ENCODE data around the gene TMEM161B.

Gene TMEM161B

DNA sequence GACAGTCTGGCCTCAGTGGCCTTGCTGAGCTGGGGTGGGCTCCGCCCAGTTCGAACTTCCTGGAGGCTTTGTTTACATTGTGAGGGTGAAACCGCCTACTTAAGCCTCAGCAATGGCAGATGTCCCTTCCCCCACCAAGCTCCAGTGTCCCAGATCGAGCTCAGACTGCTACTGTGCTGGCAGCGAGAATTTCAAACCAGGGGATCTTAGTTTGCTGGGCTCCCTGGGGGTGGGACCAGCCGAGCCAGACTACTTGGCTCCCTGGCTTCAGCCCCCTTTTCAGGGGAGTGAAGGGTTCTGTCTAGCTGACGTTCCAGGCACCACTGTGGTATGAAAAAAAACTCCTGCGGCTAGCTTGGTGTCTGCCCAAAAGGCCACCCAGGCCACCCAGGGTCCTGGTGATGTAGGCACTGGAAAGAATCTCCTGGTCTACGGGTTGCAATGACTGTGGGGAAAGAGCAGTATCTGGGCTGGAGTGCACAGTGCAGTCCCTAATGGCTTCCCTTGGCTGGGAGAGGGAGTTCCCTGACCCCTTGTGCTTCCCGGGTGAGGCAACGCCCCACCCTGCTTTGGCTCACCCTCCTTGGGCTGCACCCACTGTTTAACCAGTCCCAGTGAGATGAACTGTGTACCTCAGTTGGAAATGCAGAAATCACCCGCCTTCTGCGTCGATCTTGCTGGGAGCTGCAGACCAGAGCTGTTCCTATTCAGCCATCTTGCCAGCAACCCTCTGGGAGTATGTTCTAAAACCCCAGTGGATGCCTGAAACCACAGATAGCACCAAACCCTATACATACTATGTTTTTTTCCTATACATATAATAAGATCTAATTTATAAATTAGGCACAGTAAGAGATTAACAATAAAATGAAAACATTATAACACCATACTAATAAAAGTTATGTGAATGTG lies 95.5 kb downstream of the TMEM161B start:
- Histone ChIP-seq H3K4me3 (ENCODE audit: severe bottlenecking) (no peak overlapping the region), H3K36me3 (ENCODE audit: low read depth) (no peaks in the 10 kb centered on the region), H3K27me3 (ENCODE audit: insufficient read depth, poor library complexity, severe bottlenecking) (no peaks in the 10 kb centered on the region), H3K9me3 (ENCODE audit: severe bottlenecking) (no peaks in the 10 kb centered on the region), H3K27ac (ENCODE audit: poor library complexity, severe bottlenecking) (no peak overlapping the region), H3K4me1 (ENCODE audit: insufficient read depth, poor library complexity, severe bottlenecking) (no peaks in the 10 kb centered on the region)
- TF ChIP-seq, protein P1, sequence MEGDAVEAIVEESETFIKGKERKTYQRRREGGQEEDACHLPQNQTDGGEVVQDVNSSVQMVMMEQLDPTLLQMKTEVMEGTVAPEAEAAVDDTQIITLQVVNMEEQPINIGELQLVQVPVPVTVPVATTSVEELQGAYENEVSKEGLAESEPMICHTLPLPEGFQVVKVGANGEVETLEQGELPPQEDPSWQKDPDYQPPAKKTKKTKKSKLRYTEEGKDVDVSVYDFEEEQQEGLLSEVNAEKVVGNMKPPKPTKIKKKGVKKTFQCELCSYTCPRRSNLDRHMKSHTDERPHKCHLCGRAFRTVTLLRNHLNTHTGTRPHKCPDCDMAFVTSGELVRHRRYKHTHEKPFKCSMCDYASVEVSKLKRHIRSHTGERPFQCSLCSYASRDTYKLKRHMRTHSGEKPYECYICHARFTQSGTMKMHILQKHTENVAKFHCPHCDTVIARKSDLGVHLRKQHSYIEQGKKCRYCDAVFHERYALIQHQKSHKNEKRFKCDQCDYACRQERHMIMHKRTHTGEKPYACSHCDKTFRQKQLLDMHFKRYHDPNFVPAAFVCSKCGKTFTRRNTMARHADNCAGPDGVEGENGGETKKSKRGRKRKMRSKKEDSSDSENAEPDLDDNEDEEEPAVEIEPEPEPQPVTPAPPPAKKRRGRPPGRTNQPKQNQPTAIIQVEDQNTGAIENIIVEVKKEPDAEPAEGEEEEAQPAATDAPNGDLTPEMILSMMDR (IDR thresholded peaks at IDR 0.05; ENCODE audit: poor library complexity, severe bottlenecking), result no peak
- ATAC-seq (ENCODE audit: low read depth) (no peak; the same call in 2 of the 3 replicates), DNase-seq (ENCODE audit: low spot score) (no peak)

DNA sequence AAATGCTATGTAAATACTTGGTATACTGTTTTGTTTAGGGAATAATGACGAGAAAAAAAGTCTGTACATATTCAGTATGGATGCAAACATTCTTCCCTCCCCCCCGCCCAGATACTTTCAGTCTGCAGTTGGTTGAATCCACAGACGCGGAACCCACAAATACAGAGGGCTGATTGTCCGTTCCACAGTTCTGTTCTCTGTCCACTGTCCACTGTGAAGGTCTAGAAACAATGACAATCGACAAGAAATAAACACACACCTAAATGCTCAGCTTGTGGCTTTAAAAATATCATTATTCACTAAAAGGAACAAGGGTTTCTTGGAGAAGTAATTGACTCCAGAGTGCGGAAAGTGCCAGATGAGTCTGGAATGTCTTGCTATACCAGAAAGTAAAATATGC lies 109.1 kb downstream of the TMEM161B start:
- H3K4me1 ChIP-seq (ENCODE audit: insufficient read depth, poor library complexity, severe bottlenecking), result no peaks in the 10 kb centered on the region
- H3K4me3 ChIP-seq (ENCODE audit: severe bottlenecking), result no peak overlapping the region
- DNase-seq (ENCODE audit: low spot score) (no peak), ATAC-seq (ENCODE audit: low read depth) (no peak)
- TF ChIP-seq, protein P1 (IDR thresholded peaks at IDR 0.05; ENCODE audit: poor library complexity, severe bottlenecking), result no peak
- H3K36me3 ChIP-seq (ENCODE audit: low read depth), result no peaks in the 10 kb centered on the region
- no peak overlapping the region for H3K27ac ChIP-seq (ENCODE audit: poor library complexity, severe bottlenecking)
- H3K27me3 ChIP-seq (ENCODE audit: insufficient read depth, poor library complexity, severe bottlenecking), result peaks cover 26% of the 10 kb centered on the region
- no peaks in the 10 kb centered on the region for H3K9me3 ChIP-seq (ENCODE audit: severe bottlenecking)

DNA sequence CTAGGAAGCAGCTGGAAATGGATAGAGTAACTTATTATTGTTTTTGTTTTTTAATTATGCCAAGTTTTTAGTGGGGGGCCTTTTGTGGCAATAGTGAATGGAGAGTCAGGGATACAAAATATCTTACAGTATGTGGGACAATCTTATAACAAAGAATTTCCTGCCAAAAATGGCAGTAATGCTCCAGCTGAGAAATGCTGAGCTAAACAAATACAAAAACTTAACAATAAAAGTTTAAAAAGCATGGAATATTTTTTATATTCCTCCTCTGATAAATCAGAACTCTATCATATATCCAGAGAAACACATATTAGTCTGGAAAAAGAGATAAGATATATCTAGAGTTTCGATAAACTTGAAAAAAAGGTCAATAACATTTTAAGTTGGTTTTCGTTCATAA lies 110.6 kb downstream of the TMEM161B start:
- TF ChIP-seq, protein P1 (IDR thresholded peaks at IDR 0.05; ENCODE audit: poor library complexity, severe bottlenecking), result no peak
- no peaks in the 10 kb centered on the region for H3K36me3 ChIP-seq (ENCODE audit: low read depth)
- no peaks in the 10 kb centered on the region for H3K9me3 ChIP-seq (ENCODE audit: severe bottlenecking)
- DNase-seq (ENCODE audit: low spot score) (no peak), ATAC-seq (ENCODE audit: low read depth) (no peak)
- no peak overlapping the region for H3K4me3 ChIP-seq (ENCODE audit: severe bottlenecking)
- peaks cover 36% of the 10 kb centered on the region for H3K27me3 ChIP-seq (ENCODE audit: insufficient read depth, poor library complexity, severe bottlenecking)
- no peak overlapping the region for H3K27ac ChIP-seq (ENCODE audit: poor library complexity, severe bottlenecking)
- no peaks in the 10 kb centered on the region for H3K4me1 ChIP-seq (ENCODE audit: insufficient read depth, poor library complexity, severe bottlenecking)

DNA sequence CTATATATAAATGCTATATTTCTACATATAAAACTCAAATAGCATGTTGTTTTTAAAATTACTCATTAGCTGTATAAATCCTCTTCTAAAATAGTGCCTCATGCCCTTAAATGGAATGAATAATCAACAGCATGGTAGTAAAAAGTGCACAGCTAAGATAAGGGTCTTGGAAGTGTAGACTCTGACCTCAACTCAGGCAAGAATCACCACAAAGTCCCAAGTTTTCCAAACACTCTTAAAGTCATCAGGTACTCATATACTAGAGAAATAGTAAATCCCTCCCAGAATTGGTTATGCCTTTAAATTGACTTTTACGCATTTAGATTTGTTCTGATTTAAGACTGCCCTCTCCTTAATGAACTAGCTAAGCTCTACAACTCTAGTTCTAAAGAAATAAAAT lies 113.8 kb downstream of the TMEM161B start:
- Histone ChIP-seq H3K4me1 (ENCODE audit: insufficient read depth, poor library complexity, severe bottlenecking) (no peaks in the 10 kb centered on the region), H3K27ac (ENCODE audit: poor library complexity, severe bottlenecking) (no peak overlapping the region), H3K36me3 (ENCODE audit: low read depth) (no peaks in the 10 kb centered on the region), H3K4me3 (ENCODE audit: severe bottlenecking) (no peak overlapping the region), H3K9me3 (ENCODE audit: severe bottlenecking) (peaks cover 5% of the 10 kb centered on the region), H3K27me3 (ENCODE audit: insufficient read depth, poor library complexity, severe bottlenecking) (peaks cover 53% of the 10 kb centered on the region)
- ATAC-seq (ENCODE audit: low read depth), result no peak
- TF ChIP-seq, protein P1 (IDR thresholded peaks at IDR 0.05; ENCODE audit: poor library complexity, severe bottlenecking), result no peak
- DNase-seq (ENCODE audit: low spot score), result no peak

DNA sequence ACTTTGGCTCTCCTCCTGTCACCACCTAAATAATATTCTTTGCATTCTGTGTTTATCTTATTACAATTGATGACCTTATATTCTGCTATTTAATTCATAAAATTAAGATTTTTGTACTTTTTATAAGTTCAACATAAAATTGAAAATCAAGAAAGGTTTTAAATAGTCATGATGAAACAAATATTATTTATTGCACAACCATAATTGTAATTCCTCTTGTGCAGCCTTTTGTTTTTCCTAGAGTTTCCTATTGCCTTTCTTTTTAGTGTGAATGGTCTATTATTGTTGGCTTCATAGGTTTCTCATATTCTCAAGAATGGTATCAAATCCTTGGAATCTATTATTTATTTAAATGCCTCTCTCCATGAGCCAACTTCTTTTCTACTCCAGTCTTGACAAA lies 117.9 kb downstream of the TMEM161B start:
- no peak for ATAC-seq (ENCODE audit: low read depth)
- no peak overlapping the region for H3K4me3 ChIP-seq (ENCODE audit: severe bottlenecking)
- H3K4me1 ChIP-seq (ENCODE audit: insufficient read depth, poor library complexity, severe bottlenecking), result no peaks in the 10 kb centered on the region
- H3K9me3 ChIP-seq (ENCODE audit: severe bottlenecking), result peaks cover 5% of the 10 kb centered on the region
- no peaks in the 10 kb centered on the region for H3K36me3 ChIP-seq (ENCODE audit: low read depth)
- no peak for DNase-seq (ENCODE audit: low spot score)
- no peak overlapping the region for H3K27ac ChIP-seq (ENCODE audit: poor library complexity, severe bottlenecking)
- TF ChIP-seq, protein P1 (IDR thresholded peaks at IDR 0.05; ENCODE audit: poor library complexity, severe bottlenecking), result no peak
- H3K27me3 ChIP-seq (ENCODE audit: insufficient read depth, poor library complexity, severe bottlenecking), result peaks cover 83% of the 10 kb centered on the region
